Activated naive CD4-positive, alpha-beta T cell treated with anti-CD3 and anti-CD28 coated beads, Interleukin-2, amount 50 U/mL, for 16 hours (primary cell): ENCODE measurements around the gene TEX36.
"Not testable (repeated sequence)": the region's sequence is repeated elsewhere in the genome, so short reads cannot be mapped to it uniquely, and the experiment has no call there.

Experiments
- DNase-seq: peaks from one replicate; pipeline ENCODE4 v3.0.0-alpha.2; 2020

Gene TEX36

DNA sequence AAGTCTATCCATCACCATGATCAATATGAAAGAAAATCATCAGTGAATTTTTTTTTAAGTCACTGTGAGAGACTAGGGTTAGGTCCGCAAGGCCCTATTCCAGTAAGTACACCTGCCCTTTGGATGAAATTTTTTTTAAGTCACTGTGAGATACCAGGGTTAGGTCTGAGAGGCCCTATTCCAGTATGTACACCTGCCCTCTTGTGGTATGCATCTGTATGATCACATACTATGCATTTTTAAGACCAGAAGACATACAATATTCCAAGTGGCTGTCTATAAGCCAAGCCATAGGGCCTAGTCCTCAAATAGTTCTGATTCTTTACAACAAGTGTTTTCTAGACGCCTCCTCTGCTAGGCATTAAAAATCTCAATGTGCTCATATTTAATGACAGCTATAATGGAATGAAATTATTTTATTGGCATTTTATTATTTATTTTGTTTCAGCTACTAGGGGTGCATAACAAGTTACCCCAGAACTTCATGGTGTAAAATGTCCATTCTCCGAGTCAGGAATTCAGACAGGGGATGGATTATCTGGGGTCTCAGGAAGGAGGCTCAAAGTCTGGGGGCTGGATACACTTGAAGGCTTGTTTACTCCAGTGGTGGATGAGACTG lies 53.1 kb downstream of the TEX36 start:
- no peak for DNase-seq

DNA sequence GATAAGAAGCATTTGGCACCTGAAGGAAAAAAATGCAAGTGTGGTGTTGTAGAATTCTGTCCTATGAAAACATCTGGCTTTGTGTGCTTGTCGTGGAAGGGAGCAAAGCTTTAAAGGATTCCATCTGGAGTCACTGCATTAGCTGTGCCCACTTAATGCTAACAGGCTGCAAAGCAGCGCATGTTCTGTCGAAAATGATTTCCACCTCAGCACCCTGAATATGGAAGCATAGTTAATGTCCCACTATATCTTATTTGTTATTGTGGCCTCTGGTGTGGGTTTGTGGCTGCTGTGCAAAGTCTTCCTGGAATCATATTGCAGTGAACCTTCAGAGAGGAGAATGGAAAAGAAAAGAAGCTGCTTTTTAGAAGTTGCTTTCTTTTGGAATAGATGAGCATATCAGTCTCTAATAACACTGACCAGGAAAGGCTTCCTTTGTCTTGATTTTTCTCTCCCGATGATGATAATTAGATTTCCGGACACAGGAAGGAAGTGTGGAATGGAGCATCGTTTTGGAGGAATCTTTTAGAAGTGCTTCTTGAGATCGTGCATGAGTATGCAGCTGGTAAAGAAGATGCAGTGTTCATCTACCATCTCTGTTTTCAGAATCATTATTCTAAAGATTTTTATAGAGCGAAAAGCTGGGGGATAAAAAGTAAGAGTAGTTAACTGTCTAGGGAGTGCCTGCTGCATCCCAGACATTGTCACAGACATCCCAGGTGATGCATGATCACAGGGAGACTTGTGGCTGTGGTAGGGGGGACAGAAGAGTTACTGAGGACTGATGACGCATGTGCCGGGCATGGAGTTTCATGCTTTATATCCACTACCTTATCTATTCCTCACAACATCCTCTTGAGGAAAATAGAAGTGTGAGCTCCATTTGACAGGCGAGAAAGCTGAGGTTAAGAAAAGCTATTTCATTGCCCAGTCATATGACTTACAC lies 54.6 kb downstream of the TEX36 start:
- DNase-seq = no peak

DNA sequence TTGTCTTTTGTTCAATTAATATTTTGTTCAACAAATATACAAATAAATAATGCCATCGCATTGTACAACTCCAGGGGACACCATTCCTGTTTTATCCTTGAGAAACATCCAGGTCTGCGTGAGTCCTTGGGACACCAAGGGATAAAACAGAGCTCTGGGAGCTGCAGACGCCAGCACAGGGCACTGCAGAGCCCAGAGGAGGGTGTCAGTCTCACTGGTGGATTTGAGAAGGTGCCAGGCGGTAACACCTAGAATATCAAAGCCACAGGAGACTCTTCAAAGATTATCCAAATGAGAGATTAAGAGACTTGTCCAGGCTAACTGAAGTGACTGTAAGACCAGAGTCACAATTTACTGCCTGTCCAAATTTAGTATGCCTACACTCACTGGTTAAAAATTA lies 55.3 kb downstream of the TEX36 start:
- no peak for DNase-seq

DNA sequence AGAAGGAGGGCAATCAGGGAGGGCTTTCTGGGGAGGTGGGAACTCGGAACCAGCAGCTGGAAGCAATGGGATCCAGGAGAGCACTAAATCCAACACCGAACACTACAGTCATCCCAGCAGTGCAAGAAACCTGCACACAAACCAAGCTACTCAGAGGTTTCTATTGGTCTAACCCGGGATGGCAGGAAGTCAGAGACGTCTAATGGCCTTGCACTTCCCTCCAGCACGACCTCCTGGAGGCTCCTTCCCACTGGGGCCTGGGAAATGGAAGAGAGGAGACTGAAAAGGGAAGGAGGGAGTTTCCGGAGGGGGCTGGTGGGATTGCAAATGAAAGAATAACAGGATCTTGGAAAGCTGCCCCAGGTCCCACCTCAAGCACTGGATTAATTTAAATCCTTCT lies 56.3 kb downstream of the TEX36 start:
- no peak for DNase-seq

DNA sequence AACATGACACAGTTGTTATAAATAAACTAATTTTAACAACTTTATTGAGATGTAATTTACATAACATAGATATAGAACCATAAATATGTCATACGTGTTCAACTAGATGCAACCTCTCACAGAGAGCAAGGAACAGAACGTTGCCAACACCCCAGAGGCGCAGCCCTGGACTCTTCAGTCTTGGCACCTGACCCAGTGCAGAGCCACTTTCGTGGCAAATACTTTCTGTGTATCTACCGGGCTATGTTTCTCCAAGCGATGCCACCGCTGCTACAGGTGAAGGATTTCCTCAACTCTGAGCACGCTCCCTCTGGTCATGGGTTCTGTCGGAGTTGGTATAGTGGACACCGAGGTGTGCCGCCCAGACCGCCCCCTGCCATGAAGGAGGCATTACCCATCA lies 57.4 kb downstream of the TEX36 start:
- no peak for DNase-seq

DNA sequence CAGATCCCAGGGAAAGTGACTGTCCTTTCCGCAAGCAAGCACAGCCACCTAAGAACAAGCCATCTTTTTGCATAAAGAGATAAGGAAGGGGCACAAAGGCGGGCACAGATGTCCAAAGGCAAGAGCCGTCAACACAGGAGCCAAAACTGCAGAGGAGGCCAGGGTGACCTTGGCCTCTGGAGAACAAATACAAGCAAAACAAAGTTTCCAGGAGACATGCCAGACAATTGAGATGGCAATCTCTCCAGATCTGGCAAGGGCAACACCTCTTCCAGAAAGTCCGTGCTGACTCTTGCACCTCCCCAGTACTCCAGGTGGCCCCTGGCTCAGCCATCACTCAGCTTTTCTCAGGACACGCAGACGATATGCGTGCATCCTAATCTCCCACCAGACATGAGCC lies 58.2 kb downstream of the TEX36 start:
- no peak for DNase-seq

DNA sequence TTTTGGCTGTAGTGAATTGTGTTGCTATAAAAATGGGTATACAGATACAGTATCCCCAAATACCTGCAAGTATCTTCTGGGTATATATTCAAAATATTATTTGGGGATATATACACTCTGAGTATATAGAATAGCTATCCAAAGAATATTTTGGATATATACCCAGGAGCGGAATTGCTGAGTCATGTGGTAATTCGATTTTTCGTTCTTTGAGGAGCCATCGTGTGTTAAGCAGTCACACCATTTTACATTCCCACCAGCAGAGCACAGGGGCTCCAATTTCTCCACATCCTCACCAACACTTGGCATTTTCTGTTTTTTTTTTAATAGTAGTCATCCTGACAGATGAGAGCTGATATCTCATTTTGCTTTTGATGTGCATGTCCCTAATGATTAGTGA lies 61.9 kb downstream of the TEX36 start:
- no peak for DNase-seq

DNA sequence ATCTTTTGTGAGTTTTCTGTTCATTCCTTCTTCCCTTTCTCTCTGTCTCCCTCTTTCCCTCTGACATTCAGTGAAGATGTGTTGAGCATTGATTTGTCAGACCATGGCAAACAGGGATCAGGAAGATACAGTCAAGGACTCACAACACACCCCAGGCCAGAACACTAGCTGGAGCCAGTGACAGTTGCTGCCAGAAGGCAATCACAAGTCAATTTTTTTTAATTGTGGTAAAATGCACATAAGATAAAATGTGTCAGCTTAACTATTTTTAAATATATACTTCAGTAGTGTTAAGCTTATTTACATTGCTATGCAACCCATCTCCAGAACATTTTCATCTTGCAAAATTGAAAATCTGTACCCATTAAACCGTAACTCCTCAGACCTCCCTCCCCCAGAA lies 62.6 kb downstream of the TEX36 start:
- no peak for DNase-seq

DNA sequence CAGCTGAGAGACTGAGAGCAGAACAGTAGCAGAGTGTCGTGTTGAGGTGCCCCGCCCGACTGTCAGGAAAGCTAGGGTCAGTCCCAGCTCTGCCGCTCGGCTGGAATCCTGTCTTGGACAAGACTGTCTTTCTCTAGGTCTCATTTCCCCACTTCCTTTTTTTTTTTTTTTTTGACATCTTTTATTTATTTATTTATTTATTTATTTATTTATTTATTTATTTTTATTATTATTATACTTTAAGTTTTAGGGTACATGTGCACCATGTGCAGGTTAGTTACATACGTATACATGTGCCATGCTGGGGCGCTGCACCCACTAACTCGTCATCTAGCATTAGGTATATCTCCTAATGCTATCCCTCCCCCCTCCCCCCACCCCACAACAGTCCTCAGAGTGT lies 69.9 kb downstream of the TEX36 start:
- DNase-seq = not testable (repeated sequence)

DNA sequence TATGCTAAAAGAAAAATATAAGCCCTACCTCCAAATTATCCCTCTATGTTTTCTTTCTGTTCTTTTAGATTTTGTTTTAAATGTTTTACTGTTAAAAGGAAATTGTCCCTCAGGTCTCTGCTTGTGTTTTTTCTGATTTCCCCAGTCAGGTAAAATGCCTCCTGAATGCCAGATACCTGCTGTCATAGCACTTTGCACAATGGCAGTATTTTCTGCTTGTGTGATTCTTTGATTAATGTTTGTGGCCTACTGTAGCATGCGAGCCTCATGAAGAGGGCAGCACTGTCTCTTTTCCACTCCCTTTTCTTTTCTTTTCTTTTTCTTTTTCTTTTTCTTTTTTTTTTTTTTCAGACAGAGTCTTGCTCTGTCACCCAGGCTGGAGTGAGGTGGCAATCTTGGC lies 71.2 kb downstream of the TEX36 start:
- DNase-seq = no peak

DNA sequence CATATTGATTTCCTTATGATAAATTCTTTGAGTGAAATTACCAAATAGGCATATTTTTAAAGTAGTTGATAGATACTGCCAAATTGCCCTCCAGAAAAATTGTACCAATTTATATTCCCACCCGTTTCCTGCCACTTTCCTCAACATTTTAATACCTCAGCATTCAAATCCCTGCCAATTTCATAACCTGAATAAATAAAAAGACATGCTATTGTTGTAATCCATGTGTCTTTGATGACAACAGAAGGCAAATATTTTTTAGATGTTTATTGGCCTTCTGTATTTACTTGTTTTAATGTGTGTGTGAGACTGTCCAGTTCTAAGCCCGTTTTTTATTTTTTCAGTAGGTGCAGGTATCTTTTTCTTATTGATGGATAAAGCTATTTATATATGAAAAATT lies 71.7 kb downstream of the TEX36 start:
- DNase-seq = no peak

DNA sequence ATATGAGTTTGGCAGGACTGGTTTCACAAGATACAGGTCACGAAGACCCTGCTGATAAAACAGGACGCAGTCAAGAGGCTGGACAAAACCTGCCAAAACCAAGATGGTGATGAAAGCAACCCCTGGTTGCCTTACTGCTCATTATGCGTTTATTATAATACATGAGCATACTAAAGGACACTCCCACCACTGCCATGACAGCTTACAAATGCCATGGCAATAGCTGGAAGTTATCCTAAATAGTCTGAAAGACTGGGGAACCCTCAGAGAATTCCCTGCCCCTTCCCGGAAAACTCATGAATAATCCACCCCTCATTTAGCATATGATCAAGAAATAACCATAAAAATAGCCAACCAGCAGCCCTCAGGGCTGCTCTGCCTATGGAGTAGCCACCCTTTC lies 73.1 kb downstream of the TEX36 start:
- no peak for DNase-seq

DNA sequence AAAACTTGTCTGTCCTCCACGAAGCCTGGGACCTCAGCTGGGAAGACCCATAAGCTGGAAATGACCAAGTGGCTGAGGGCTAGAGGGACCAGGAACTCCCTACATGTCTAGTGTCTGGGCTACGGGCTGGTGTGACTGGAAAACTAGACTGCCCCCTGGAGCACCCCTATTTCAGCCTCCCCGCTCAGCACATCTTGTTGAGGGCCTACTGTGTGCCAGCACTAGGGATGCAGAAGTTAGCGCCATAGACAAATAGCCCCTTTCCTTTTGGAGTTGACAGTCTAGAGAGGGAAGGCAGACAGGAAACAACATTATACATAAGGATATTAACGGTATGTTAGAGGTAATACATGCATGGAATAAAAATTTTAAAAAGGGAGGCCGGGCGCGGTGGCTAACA lies 74.5 kb downstream of the TEX36 start:
- no peak for DNase-seq

DNA sequence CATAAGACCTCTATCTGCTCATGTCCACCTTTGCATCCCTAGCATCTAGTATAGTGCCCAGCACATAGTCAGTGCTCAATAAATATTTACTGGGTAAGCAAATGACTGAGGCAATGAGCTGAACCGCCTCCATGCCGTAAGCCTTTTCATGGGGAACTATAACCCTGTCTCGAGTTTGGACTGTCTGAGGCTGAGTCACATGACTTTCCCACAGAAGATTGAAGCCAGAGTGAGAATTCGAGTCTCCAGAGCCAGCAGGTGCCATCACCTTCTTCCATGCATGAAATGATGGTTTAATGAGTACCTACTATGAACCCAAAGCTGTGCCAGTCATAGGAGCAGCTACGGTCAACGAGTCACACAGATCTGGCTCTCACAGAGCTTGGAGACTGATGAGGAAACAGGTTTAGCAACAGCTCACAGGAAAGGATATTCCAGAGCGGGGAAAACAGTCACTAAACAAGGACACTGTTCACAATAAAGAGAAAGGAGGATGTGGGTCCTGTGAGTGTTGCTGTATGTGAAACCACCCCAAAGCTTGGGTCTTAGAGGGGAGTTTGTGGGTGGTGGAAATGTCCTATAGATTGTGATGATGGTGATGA lies 75.2 kb downstream of the TEX36 start:
- DNase-seq = no peak

DNA sequence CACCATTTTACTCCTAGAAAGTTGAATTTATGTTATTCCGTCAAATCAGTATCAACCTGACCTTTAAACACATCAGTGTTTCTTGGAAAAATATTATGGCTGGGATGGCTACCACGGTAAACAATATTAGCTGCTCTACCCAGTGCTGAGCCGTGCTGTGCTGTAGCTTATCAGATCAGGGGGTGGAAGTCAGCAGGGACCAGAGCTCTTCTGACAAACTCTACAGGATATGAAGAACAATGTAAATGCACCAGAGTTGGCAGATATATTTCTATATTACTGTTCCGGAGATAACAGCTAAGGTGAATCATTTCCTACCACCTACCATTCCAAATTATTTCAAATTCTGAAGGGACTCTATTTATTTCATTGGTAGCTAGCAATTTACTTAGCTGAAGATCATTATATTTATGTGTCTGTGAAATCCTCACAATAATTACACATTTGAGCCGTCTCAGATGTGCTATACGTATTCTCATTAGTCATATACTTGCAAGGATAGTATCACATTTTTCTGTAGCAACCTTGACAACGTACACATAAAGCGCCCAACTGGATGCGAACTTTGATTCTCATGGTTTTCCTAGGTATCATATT lies 76.5 kb downstream of the TEX36 start:
- no peak for DNase-seq
